Stimulated activated naive CD8-positive, alpha-beta T cell treated with anti-CD3 and anti-CD28 coated beads, Interleukin-15, Interleukin-2, amounts not matched to agents 100 ng/mL and 50 ng/mL, for 24 hours (primary cell): ENCODE results near the gene NCOA1.
A peak's percentile ranks its signal among the peaks of the same experiment; 100 is the strongest.
"Not testable (repeated sequence)": the region's sequence is repeated elsewhere in the genome, so short reads cannot be mapped to it uniquely, and the experiment has no call there.

Experiments
- H3K27ac Mint-ChIP-seq: one replicate; pipeline ENCODE4 v1.8.0; 2021; ENCODE audit warnings: mild to moderate bottlenecking, mixed read lengths
- H3K27me3 Mint-ChIP-seq: one replicate; pipeline ENCODE4 v1.8.0; 2021; ENCODE audit warnings: mixed read lengths
- H3K36me3 Mint-ChIP-seq: one replicate; pipeline ENCODE4 v1.8.0; 2021; ENCODE audit warnings: low read depth, mixed read lengths
- H3K4me1 Mint-ChIP-seq: one replicate; pipeline ENCODE4 v1.8.0; 2021; ENCODE audit warnings: low read depth, mixed read lengths
- H3K4me3 Mint-ChIP-seq: one replicate; pipeline ENCODE4 v1.8.0; 2021; ENCODE audit warnings: mild to moderate bottlenecking, mixed read lengths
- H3K9me3 Mint-ChIP-seq: one replicate; pipeline ENCODE4 v1.8.0; 2021; ENCODE audit warnings: mixed read lengths

NCOA1 gene

DNA sequence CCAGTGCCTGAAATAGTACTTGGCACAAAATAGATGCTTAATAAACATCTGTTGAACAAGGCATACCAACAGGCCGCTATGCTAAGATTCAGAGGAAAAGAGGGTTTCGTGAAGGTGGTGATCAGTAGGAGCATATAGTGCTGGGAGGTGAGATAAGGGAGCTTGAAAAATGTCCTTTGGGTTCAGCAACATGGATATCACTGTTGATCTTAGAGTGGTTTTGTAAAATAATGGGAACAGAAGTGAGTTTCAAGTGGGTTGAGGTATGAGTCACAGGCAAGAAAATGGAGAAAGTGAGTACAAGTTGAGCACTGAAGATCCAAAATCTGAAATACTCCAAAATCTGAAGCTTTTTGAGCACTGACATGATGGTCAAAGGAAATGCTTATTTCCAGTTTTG, 306.6 kb downstream of the NCOA1 start:
- peaks cover 69% of the 10 kb centered on the region for H3K36me3 Mint-ChIP-seq
- no peaks in the 10 kb centered on the region for H3K9me3 Mint-ChIP-seq
- peak overlapping the region; percentile 5 for H3K27ac Mint-ChIP-seq
- H3K27me3 Mint-ChIP-seq = peaks cover 2% of the 10 kb centered on the region
- peak overlapping the region; percentile 4 for H3K4me3 Mint-ChIP-seq
- H3K4me1 Mint-ChIP-seq = peaks cover 36% of the 10 kb centered on the region

DNA sequence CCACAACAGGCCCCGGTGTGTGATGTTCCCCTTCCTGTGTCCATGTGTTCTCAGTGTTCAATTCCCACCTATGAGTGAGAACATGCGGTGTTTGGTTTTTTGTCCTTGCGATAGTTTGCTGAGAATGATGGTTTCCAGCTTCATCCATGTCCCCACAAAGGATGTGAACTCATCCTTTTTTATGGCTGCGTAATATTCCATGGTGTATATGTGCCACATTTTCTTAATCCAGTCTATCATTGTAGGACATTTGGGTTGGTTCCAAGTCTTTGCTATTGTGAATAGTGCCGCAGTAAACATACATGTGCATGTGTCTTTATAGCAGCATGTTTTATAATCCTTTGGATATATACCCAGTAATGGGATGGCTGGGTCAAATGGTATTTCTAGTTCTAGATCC, 309.4 kb downstream of the NCOA1 start:
- H3K9me3 Mint-ChIP-seq, H3K27me3 Mint-ChIP-seq, H3K4me3 Mint-ChIP-seq, H3K27ac Mint-ChIP-seq: not testable (repeated sequence)
- peaks cover 20% of the 10 kb centered on the region for H3K4me1 Mint-ChIP-seq
- H3K36me3 Mint-ChIP-seq = peaks cover 80% of the 10 kb centered on the region

DNA sequence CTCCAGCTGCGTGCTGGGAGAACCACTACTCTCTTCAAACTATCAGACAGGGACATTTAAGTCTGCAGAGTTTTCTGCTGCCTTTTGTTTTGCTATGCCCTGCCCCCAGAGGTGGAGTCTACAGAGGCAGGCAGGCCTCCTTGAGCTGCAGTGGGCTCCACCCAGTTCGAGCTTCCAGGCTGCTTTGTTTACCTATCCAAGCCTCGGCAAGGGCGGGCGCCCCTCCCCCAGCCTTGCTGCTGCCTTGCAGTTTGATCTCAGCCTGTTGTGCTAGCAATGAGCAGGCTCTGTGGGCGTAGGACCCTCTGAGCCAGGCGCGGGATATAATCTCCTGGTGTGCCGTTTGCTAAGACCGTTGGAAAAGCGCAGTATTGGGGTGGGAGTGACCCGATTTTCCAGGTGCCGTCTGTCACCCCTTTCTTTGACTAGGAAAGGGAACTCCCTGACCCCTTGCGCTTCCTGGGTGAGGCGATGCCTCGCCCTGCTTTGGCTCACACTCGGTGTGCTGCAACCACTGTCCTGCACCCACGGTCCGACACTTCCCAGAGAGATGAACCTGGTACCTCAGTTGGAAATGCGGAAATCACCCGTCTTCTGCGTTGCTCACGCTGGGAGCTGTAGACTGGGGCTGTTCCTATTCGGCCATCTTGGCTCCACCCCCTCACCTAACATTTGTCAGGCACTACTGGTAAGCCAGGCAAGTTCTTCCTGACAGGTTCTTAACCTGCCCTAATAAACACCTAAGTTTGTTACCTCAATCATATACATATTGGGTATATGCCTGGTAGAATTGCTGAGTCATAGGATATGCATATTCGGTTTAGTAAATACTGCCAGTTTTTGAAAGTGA, 315.0 kb downstream of the NCOA1 start:
- H3K27ac Mint-ChIP-seq, H3K9me3 Mint-ChIP-seq, H3K4me3 Mint-ChIP-seq, H3K27me3 Mint-ChIP-seq: not testable (repeated sequence)
- Mint-ChIP-seq H3K36me3 (peaks cover 71% of the 10 kb centered on the region), H3K4me1 (peaks cover 11% of the 10 kb centered on the region)

- no peaks in the 10 kb centered on the region for H3K27me3 Mint-ChIP-seq
Measured at GRCh38 chr2:24806661-24807036, 315.6 kb downstream of the NCOA1 start.

GRCh38 chr2:24809316-24810007, 318.4 kb downstream of the NCOA1 start:
- no peak overlapping the region for H3K4me3 Mint-ChIP-seq
- peaks cover 72% of the 10 kb centered on the region for H3K36me3 Mint-ChIP-seq
- H3K27ac Mint-ChIP-seq = no peak overlapping the region
- H3K9me3 Mint-ChIP-seq = no peaks in the 10 kb centered on the region
- H3K4me1 Mint-ChIP-seq = peaks cover 9% of the 10 kb centered on the region
- H3K27me3 Mint-ChIP-seq = no peaks in the 10 kb centered on the region

More at GRCh38 chr2:24806661-24807036, 315.6 kb downstream of the NCOA1 start:
- Mint-ChIP-seq H3K4me3 (no peak overlapping the region), H3K9me3 (no peaks in the 10 kb centered on the region), H3K36me3 (peaks cover 68% of the 10 kb centered on the region), H3K4me1 (peaks cover 11% of the 10 kb centered on the region), H3K27ac (no peak overlapping the region)

DNA sequence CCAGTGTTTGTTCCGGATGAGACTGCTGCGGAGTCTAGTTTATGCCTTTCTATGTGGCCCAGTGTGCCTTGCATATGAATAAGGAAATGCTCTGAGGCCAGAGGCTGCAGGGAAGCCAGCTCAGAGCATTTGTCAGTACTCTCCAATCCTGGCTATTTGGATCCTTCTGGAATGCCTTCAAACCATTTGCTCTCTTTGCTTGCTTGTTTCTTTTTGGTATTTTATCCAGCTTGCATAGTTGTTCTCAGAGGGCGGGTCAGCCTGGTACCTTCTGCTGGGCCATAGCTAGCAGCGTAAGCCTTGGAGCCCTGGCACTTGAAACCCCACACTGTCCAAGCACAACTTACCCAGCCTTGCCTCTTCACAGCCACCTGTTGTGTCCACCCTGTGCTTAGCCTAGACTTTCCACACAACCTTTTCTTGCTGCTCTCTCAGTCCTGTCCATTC, 322.7 kb downstream of the NCOA1 start:
- Mint-ChIP-seq H3K4me1 (peaks cover 6% of the 10 kb centered on the region), H3K27ac (no peak overlapping the region), H3K9me3 (no peaks in the 10 kb centered on the region), H3K4me3 (no peak overlapping the region), H3K36me3 (peaks cover 76% of the 10 kb centered on the region), H3K27me3 (no peaks in the 10 kb centered on the region)

- Mint-ChIP-seq H3K27me3 (no peaks in the 10 kb centered on the region), H3K9me3 (no peaks in the 10 kb centered on the region), H3K36me3 (peaks cover 76% of the 10 kb centered on the region), H3K4me1 (no peaks in the 10 kb centered on the region), H3K27ac (no peak overlapping the region), H3K4me3 (no peak overlapping the region)
Measured at GRCh38 chr2:24814516-24814915, 323.5 kb downstream of the NCOA1 start.

GRCh38 chr2:24815171-24815570, 324.1 kb downstream of the NCOA1 start:
- no peak overlapping the region for H3K27ac Mint-ChIP-seq
- no peaks in the 10 kb centered on the region for H3K9me3 Mint-ChIP-seq
- H3K4me3 Mint-ChIP-seq = no peak overlapping the region
- H3K4me1 Mint-ChIP-seq = no peaks in the 10 kb centered on the region
- H3K36me3 Mint-ChIP-seq = peaks cover 77% of the 10 kb centered on the region
- H3K27me3 Mint-ChIP-seq = no peaks in the 10 kb centered on the region

DNA sequence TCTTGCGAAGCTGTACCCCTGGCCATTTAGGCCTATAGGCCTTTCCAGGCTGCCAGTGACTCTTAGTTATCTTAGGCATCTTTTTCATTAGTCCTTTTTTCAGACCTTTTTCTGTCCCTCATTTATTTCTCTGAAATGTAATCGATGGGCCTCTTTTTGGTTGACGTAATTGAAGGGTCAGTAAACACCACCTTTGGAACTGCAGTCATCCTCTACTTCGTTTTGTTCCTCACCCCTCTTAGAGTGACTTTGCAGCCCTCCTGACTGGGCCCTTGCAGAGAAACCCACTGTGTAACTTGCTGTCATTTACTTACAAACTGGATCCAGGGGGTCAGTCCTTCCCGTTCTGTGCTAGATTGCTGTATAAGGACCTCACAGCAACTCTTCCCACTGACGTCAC, 325.4 kb downstream of the NCOA1 start:
- Mint-ChIP-seq H3K27ac (no peak overlapping the region), H3K4me1 (no peaks in the 10 kb centered on the region), H3K9me3 (no peaks in the 10 kb centered on the region), H3K36me3 (peaks cover 89% of the 10 kb centered on the region), H3K4me3 (no peak overlapping the region), H3K27me3 (no peaks in the 10 kb centered on the region)

- H3K9me3 Mint-ChIP-seq = no peaks in the 10 kb centered on the region
- H3K4me3 Mint-ChIP-seq = no peak overlapping the region
- peaks cover 91% of the 10 kb centered on the region for H3K36me3 Mint-ChIP-seq
- no peaks in the 10 kb centered on the region for H3K27me3 Mint-ChIP-seq
- peak overlapping the region; percentile 34 for H3K27ac Mint-ChIP-seq
- H3K4me1 Mint-ChIP-seq = no peaks in the 10 kb centered on the region
Measured at GRCh38 chr2:24816884-24817283, 325.8 kb downstream of the NCOA1 start.

DNA sequence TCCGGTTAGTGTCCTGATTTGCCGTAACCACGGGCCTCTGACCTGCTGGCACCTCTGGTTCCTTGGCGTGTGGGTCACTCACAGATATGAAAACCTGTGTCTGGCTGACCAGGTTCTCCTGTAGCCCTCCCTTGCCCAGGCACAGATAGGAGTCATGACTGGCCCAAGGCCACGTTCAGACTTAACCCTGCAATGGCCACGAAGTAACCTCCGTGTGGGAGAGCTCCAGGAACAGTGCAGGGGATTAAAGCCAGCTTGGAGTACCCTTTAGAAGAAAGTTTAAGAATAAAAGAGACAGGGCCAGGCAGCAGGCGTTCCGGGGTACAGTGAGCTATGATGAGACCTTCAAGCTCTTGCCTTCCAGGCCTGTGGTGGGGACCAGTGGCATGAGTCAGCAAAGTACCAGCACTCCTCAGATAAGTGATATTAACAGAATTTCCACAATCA, 327.7 kb downstream of the NCOA1 start:
- H3K27ac Mint-ChIP-seq = peak overlapping the region; percentile 72
- H3K27me3 Mint-ChIP-seq = no peaks in the 10 kb centered on the region
- no peak overlapping the region for H3K4me3 Mint-ChIP-seq
- H3K36me3 Mint-ChIP-seq = peaks cover 90% of the 10 kb centered on the region
- no peaks in the 10 kb centered on the region for H3K4me1 Mint-ChIP-seq
- H3K9me3 Mint-ChIP-seq = no peaks in the 10 kb centered on the region

GRCh38 chr2:24819442-24820174, 328.6 kb downstream of the NCOA1 start:
- H3K4me3 Mint-ChIP-seq = no peak overlapping the region
- H3K27me3 Mint-ChIP-seq = no peaks in the 10 kb centered on the region
- H3K27ac Mint-ChIP-seq = no peak overlapping the region
- H3K4me1 Mint-ChIP-seq = no peaks in the 10 kb centered on the region
- H3K36me3 Mint-ChIP-seq = peaks cover 90% of the 10 kb centered on the region
- no peaks in the 10 kb centered on the region for H3K9me3 Mint-ChIP-seq

DNA sequence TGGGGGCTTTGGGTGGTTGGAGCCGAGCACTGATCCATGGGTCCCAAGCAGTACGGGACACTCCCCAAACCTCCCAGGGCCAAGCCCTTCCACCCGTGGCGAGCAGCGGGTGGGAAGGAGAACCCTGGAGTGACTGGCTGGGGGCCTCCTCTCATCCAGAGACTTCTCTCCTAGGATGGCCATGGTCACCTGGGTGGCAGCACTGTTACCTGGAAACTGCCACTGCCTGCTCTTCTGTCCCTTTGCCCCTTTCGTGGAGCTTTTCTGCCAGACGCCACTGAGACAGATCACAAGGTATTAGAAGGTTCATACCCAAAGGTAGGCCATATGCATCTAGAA, 329.1 kb downstream of the NCOA1 start:
- Mint-ChIP-seq H3K27me3 (no peaks in the 10 kb centered on the region), H3K36me3 (peaks cover 91% of the 10 kb centered on the region), H3K4me3 (no peak overlapping the region), H3K27ac (no peak overlapping the region), H3K9me3 (no peaks in the 10 kb centered on the region), H3K4me1 (no peaks in the 10 kb centered on the region)
